Stimulated activated CD4-positive, alpha-beta T cell treated with anti-CD3 and anti-CD28 coated beads, Interleukin-4, amount 100 ng/mL, for 4 hours (primary cell): ENCODE results near the gene SYT1.
"Not testable (repeated sequence)": the region's sequence is repeated elsewhere in the genome, so short reads cannot be mapped to it uniquely, and the experiment has no call there.

Experiments
- DNase-seq, 2 experiments: peaks; one replicate each; pipeline ENCODE4 v3.0.0-alpha.2; 2020

The SYT1 gene

GRCh38 chr12:78977304-78977867 is 112.8 kb downstream of the SYT1 start:
- DNase-seq = no peak

- DNase-seq = no peak
Measured at GRCh38 chr12:78994168-78994791, 129.7 kb downstream of the SYT1 start.

GRCh38 chr12:79000501-79000900 is 135.9 kb downstream of the SYT1 start:
- no peak for DNase-seq

- DNase-seq = no peak
Measured at GRCh38 chr12:79001404-79001803, 136.8 kb downstream of the SYT1 start.

GRCh38 chr12:79006306-79006705 is 141.7 kb downstream of the SYT1 start:
- no peak for DNase-seq

- no peak for DNase-seq
Measured at GRCh38 chr12:79008591-79008990, 144.0 kb downstream of the SYT1 start.

GRCh38 chr12:79012636-79013035 is 148.1 kb downstream of the SYT1 start:
- no peak for DNase-seq

GRCh38 chr12:79016181-79016580 is 151.6 kb downstream of the SYT1 start:
- no peak for DNase-seq

- no peak for DNase-seq
Measured at GRCh38 chr12:79019672-79020071, 155.1 kb downstream of the SYT1 start.

GRCh38 chr12:79020106-79020505 is 155.5 kb downstream of the SYT1 start:
- DNase-seq = no peak

- no peak for DNase-seq
Measured at GRCh38 chr12:79021021-79021420, 156.4 kb downstream of the SYT1 start.

- no peak for DNase-seq
Measured at GRCh38 chr12:79023261-79023660, 158.7 kb downstream of the SYT1 start.

- no peak for DNase-seq
Measured at GRCh38 chr12:79023784-79024183, 159.2 kb downstream of the SYT1 start.

GRCh38 chr12:79033788-79034187 is 169.2 kb downstream of the SYT1 start:
- DNase-seq = no peak

- DNase-seq = not testable (repeated sequence)
Measured at GRCh38 chr12:79044748-79045147, 180.2 kb downstream of the SYT1 start.

GRCh38 chr12:79045149-79045703 is 180.7 kb downstream of the SYT1 start:
- DNase-seq = not testable (repeated sequence)

- no peak for DNase-seq
Measured at GRCh38 chr12:79046021-79046420, 181.4 kb downstream of the SYT1 start.

GRCh38 chr12:79048962-79049361 is 184.4 kb downstream of the SYT1 start:
- no peak for DNase-seq

- no peak for DNase-seq
Measured at GRCh38 chr12:79053394-79053793, 188.8 kb downstream of the SYT1 start.

- no peak for DNase-seq
Measured at GRCh38 chr12:79055926-79056674, 191.5 kb downstream of the SYT1 start.

- no peak for DNase-seq
Measured at GRCh38 chr12:79056775-79057174, 192.2 kb downstream of the SYT1 start.

- DNase-seq = no peak
Measured at GRCh38 chr12:79057540-79057939, 193.0 kb downstream of the SYT1 start.

GRCh38 chr12:79058342-79058741 is 193.8 kb downstream of the SYT1 start:
- DNase-seq = no peak

GRCh38 chr12:79059557-79059956 is 195.0 kb downstream of the SYT1 start:
- no peak for DNase-seq
